CD14-positive monocyte (primary cell): ENCODE results near the gene SLC25A23. TPM values are rescaled to one million over a fixed set of nuclear protein-coding genes. Genes with fewer than 3 reads are reported as not detected.

Experiments
- DNase-seq, 3 donors: peaks; one replicate each; pipeline ENCODE4 v3.0.0-alpha.2; 2011 to 2022
- H2AFZ ChIP-seq: 2 replicates; pipeline ENCODE4 v1.6.0; 2012; ENCODE audit warnings: mild to moderate bottlenecking, low read depth, low read length, inconsistent platforms; ENCODE audit not compliant: insufficient read depth, poor library complexity, severe bottlenecking
- H3K27ac ChIP-seq, 2 donors: 1 replicate in 1 of 2; 2 replicates in 1 of 2; pipeline ENCODE4 v1.5.1; 2012 to 2013; ENCODE audit warnings: low read length in 2 of 2, control low read depth in 1 of 2, inconsistent platforms in 1 of 2, low read depth in 1 of 2, mild to moderate bottlenecking in 1 of 2
- H3K27me3 ChIP-seq, 2 donors: one replicate each; pipeline versions ENCODE4 v1.6.0 to v1.6.1; 2011 to 2013; ENCODE audit warnings: low read length in 2 of 2; ENCODE audit not compliant: control insufficient read depth in 2 of 2, insufficient read depth in 2 of 2
- H3K36me3 ChIP-seq, 2 donors: replicated peaks in 1 of 2; 1 replicate in 1 of 2; 2 replicates in 1 of 2; pipeline versions ENCODE4 v1.5.1 to v1.6.1; 2012 to 2013; ENCODE audit warnings: low read length in 2 of 2, control low read depth in 1 of 2, inconsistent platforms in 1 of 2, mild to moderate bottlenecking in 1 of 2; ENCODE audit not compliant: insufficient read depth in 2 of 2, control insufficient read depth in 1 of 2
- H3K4me1 ChIP-seq, 2 donors: 1 replicate in 1 of 2; 2 replicates in 1 of 2; pipeline versions ENCODE4 v1.5.1 to v1.6.1; 2012 to 2013; ENCODE audit warnings: low read length in 2 of 2, control low read depth in 1 of 2, inconsistent platforms in 1 of 2, mild to moderate bottlenecking in 1 of 2, moderate library complexity in 1 of 2; ENCODE audit not compliant: insufficient read depth in 2 of 2, control insufficient read depth in 1 of 2
- H3K4me2 ChIP-seq: replicated peaks from 2 replicates; pipeline ENCODE3; 2012; ENCODE audit warnings: low read length, moderate library complexity, mild to moderate bottlenecking; ENCODE audit not compliant: poor library complexity, severe bottlenecking; ENCODE audit errors: extremely low read depth
- H3K4me3 ChIP-seq, 3 experiments: fragments of 200-600 bp in 1 of 3; sonication (generic) in 1 of 3; replicated peaks in 1 of 3; 1 replicate in 2 of 3; 2 replicates in 1 of 3; pipeline ENCODE4 v1.5.1; 2011 to 2013; ENCODE audit warnings: low read length in 3 of 3, mild to moderate bottlenecking in 3 of 3, control low read depth in 2 of 3, low read depth in 2 of 3, inconsistent platforms in 1 of 3, moderate library complexity in 1 of 3
- H3K79me2 ChIP-seq: 2 replicates; pipeline ENCODE4 v1.6.0; 2012; ENCODE audit warnings: mild to moderate bottlenecking, control low read depth, inconsistent platforms, low read length, moderate library complexity; ENCODE audit not compliant: insufficient read depth
- H3K9ac ChIP-seq: 2 replicates; pipeline ENCODE4 v1.6.0; 2017; ENCODE audit warnings: low read length, mild to moderate bottlenecking; ENCODE audit not compliant: insufficient read depth, poor library complexity, severe bottlenecking
- H3K9me3 ChIP-seq, 2 donors: replicated peaks in 1 of 2; 1 replicate in 1 of 2; 2 replicates in 1 of 2; pipeline versions ENCODE4 v1.5.1 to v1.6.1; 2012 to 2013; ENCODE audit warnings: low read length in 2 of 2, control low read depth in 1 of 2; ENCODE audit not compliant: control insufficient read depth in 1 of 2, insufficient read depth in 1 of 2
- H4K20me1 ChIP-seq: 2 replicates; pipeline ENCODE4 v1.6.0; 2012; ENCODE audit warnings: mild to moderate bottlenecking, low read length, control low read depth, moderate library complexity; ENCODE audit not compliant: insufficient read depth
- H3K27ac Mint-ChIP-seq, 7 donors: one replicate each; pipeline ENCODE4 v1.8.0; 2020; ENCODE audit warnings: mild to moderate bottlenecking in 7 of 7, mixed read lengths in 7 of 7, moderate library complexity in 6 of 7, inconsistent platforms in 2 of 7
- H3K27me3 Mint-ChIP-seq, 3 donors: one replicate each; pipeline ENCODE4 v1.8.0; 2021 to 2022; ENCODE audit warnings: low read depth in 3 of 3, mild to moderate bottlenecking in 3 of 3, mixed read lengths in 3 of 3, moderate library complexity in 3 of 3, inconsistent platforms in 1 of 3
- H3K36me3 Mint-ChIP-seq, 2 donors: one replicate each; pipeline ENCODE4 v1.8.0; 2020; ENCODE audit warnings: mixed read lengths in 2 of 2, inconsistent platforms in 1 of 2, mild to moderate bottlenecking in 1 of 2
- H3K4me1 Mint-ChIP-seq: one replicate; pipeline ENCODE4 v1.8.0; 2020; ENCODE audit warnings: mild to moderate bottlenecking, mixed read lengths
- H3K4me3 Mint-ChIP-seq, 2 donors: one replicate each; pipeline ENCODE4 v1.8.0; 2020; ENCODE audit warnings: mild to moderate bottlenecking in 2 of 2, mixed read lengths in 2 of 2, moderate library complexity in 1 of 2
- H3K9me3 Mint-ChIP-seq, 7 donors: one replicate each; pipeline ENCODE4 v1.8.0; 2020 to 2022; ENCODE audit warnings: mixed read lengths in 7 of 7, mild to moderate bottlenecking in 6 of 7, moderate library complexity in 6 of 7, inconsistent platforms in 2 of 7
- CTCF ChIP-seq: fragments of 200-600 bp; IDR thresholded peaks from one replicate; pipeline ENCODE4 v1.8.0; 2022; ENCODE audit warnings: antibody characterized with exemption, mild to moderate bottlenecking
- WGBS: methylation state at CpG from one replicate; pipeline ENCODE4 v1.1.5; 2013; ENCODE audit warnings: missing lambda C conversion rate; ENCODE audit not compliant: insufficient coverage; 5-methylcytosine and 5-hydroxymethylcytosine counted together
- intact Hi-C, 2 donors: fragments of 100-400 bp; cut with micrococcal nuclease; formaldehyde crosslinking; loops; one replicate each; pipeline versions ENCODE4 v1.15.0 to v1.15.1; 2023
- polyA plus RNA-seq, 3 donors: library from polyadenylated mRNA; depleted of rRNA in 1 of 3; unstranded in 2 of 3; stranded (reverse) in 1 of 3; fragments of 300-500 nt in 2 of 3; fragments of >200 nt in 1 of 3; fragmentation: Illumina TruSeq in 2 of 3; gene quantifications; 1 replicate in 2 of 3; 2 replicates in 1 of 3; pipeline ENCODE4 v1.2.3, GENCODE V29; 2012 to 2021

SLC25A23 gene
- polyA plus RNA-seq, 3 donors: 0.11 to 0.15 TPM; not detected in 1

GRCh38 chr19:6453951-6454565 lies 5.5 kb downstream of the SLC25A23 start:
- peaks cover 0 to 8% of the 10 kb centered on the region in 2 donors for H3K27me3 ChIP-seq
- H3K9ac ChIP-seq: no peak overlapping the region
- no peaks in the 10 kb centered on the region for H3K36me3 ChIP-seq
- DNase-seq: no peak
- Mint-ChIP-seq H3K27ac (peak overlapping the region in 1 of 7 donors; percentile 31), H3K27me3 (peaks cover 5 to 18% (median 13%) of the 10 kb centered on the region in 3 donors), H3K4me1 (peaks cover 6% of the 10 kb centered on the region), H3K36me3 (peaks cover 0 to 4% of the 10 kb centered on the region in 2 donors), H3K9me3 (peaks cover 8 to 36% (median 30%) of the 10 kb centered on the region in 7 donors), H3K4me3 (no peak overlapping the region)
- H3K4me3 ChIP-seq: no peak overlapping the region
- no peaks in the 10 kb centered on the region for H4K20me1 ChIP-seq
- no peak overlapping the region for H2AFZ ChIP-seq
- peaks cover 13 to 21% of the 10 kb centered on the region in 2 donors for H3K9me3 ChIP-seq
- no peak for TF ChIP-seq CTCF
- H3K79me2 ChIP-seq: no peaks in the 10 kb centered on the region
- H3K4me2 ChIP-seq: no peak overlapping the region
- WGBS: 100% methylated on average over 4 of the region's 11 CpGs
- peaks cover 0 to 1% of the 10 kb centered on the region in 2 donors for H3K4me1 ChIP-seq
- intact Hi-C loops: no loop called here
- no peak overlapping the region for H3K27ac ChIP-seq

- Histone ChIP-seq H3K36me3 (no peaks in the 10 kb centered on the region), H2AFZ (no peak overlapping the region), H3K4me2 (no peak overlapping the region), H3K4me3 (no peak overlapping the region), H3K4me1 (no peaks in the 10 kb centered on the region), H3K9ac (no peak overlapping the region), H3K9me3 (peaks cover 13 to 21% of the 10 kb centered on the region in 2 donors), H3K27ac (no peak overlapping the region), H3K27me3 (peaks cover 0 to 2% of the 10 kb centered on the region in 2 donors), H4K20me1 (no peaks in the 10 kb centered on the region), H3K79me2 (no peaks in the 10 kb centered on the region)
- TF ChIP-seq CTCF: no peak
- intact Hi-C loops: no loop called here
- DNase-seq: no peak
- Mint-ChIP-seq H3K36me3 (no peaks in the 10 kb centered on the region), H3K9me3 (peaks cover 8 to 34% (median 30%) of the 10 kb centered on the region in 7 donors), H3K4me3 (no peak overlapping the region), H3K4me1 (no peaks in the 10 kb centered on the region), H3K27me3 (peaks cover 3 to 8% (median 4%) of the 10 kb centered on the region in 3 donors), H3K27ac (no peak overlapping the region)
- no CpG with 5 or more reads among the region's 2 CpGs for WGBS
Observed at GRCh38 chr19:6452899-6453298, 6.7 kb downstream of the SLC25A23 start.
